ENCODE measurements around the gene GCC2.
"Not testable (repeated sequence)": the region's sequence is repeated elsewhere in the genome, so short reads cannot be mapped to it uniquely, and the experiment has no call there.

The GCC2 gene

DNA sequence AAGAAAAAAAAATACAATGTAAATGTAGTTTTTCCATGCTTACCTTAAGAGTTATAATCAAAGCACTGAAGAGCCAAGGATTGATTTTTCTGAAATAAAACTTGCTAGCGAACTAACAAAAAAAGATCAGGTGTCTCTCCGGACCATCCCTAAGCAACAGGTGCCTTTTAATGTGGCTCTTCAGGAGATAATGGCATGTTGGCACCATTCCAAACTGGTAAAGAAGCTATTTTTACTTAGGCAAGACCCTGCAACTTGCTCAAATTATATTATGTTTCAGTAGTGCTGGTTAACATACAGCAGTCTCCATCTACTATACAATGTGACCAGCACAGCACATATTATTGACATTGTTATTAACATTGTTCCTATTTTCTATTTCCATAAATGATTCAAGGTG is 2.3 kb upstream of the GCC2 start:
- no peak for DNase-seq

GRCh38 chr2:108447947-108448677 is 894 bp upstream of the GCC2 start:
- no peak for DNase-seq

DNA sequence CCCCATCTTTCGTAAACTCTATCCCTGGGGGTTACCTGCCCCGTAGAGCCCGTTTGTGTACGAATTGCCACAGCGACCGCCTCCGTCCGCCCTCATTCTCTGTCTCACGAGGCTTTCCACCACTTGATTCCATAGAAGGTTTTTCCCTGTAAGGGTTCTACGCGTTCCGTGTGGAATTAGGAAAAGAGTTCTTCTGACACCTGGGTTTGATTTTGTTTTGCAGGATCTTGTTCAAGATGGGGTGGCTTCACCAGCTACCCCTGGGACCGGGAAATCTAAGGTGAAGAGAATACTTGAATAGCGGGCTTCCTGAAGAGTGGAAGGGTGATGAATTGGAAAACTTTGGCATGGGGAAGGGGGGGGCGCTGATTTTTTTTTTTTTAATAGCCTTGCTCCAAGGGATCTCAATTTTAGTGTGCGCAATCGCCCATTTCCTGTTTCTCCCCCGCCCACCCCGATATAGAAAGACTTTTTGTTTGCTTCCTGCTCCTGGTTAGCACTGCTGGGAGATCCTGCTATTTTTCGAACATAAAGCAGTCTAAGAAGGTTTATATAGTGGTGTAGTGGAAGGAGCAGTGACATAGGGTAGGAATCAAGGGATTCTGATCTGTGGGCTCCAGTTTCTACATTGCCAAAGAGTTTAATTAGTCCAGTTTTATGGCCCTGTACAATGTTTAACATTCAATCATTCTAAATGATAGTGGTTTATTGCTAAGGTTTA is 564 bp downstream of the GCC2 start:
- DNase-seq = no peak

GRCh38 chr2:108450863-108451262 is 1.9 kb downstream of the GCC2 start:
- DNase-seq = no peak

GRCh38 chr2:108451976-108452375 is 3.0 kb downstream of the GCC2 start:
- no peak for DNase-seq

GRCh38 chr2:108453530-108453929 is 4.5 kb downstream of the GCC2 start:
- DNase-seq = not testable (repeated sequence)

GRCh38 chr2:108454440-108454839 is 5.4 kb downstream of the GCC2 start:
- DNase-seq = no peak

GRCh38 chr2:108455571-108455970 is 6.6 kb downstream of the GCC2 start:
- DNase-seq = no peak

- DNase-seq = no peak
Measured at GRCh38 chr2:108458082-108458481, 9.1 kb downstream of the GCC2 start.

GRCh38 chr2:108459441-108459840 is 10.4 kb downstream of the GCC2 start:
- DNase-seq = no peak

- DNase-seq = no peak
Measured at GRCh38 chr2:108460345-108461037, 11.5 kb downstream of the GCC2 start.

- DNase-seq = no peak
Measured at GRCh38 chr2:108477099-108477498, 28.1 kb downstream of the GCC2 start.

DNA sequence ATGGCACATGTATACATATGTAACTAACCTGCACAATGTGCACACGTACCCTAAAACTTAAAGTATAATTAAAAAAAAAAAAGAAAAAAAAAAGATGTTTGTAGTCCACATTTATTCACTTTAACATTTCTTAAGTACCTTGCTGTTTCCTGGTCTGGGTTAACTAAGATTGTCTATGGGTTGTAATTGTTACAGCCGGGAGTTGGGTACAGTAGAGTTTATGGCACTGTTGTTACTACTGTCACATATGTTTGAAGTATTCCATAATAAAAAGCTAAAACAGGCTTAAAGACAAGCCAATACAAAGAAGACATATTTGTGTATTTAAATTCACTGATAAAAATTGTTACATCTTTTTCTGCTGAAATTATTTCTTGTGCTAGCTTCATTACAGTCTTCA is 36.2 kb downstream of the GCC2 start:
- no peak for DNase-seq

- no peak for DNase-seq
Measured at GRCh38 chr2:108490506-108491122, 41.6 kb downstream of the GCC2 start.

GRCh38 chr2:108491848-108492247 is 42.8 kb downstream of the GCC2 start:
- DNase-seq = no peak

DNA sequence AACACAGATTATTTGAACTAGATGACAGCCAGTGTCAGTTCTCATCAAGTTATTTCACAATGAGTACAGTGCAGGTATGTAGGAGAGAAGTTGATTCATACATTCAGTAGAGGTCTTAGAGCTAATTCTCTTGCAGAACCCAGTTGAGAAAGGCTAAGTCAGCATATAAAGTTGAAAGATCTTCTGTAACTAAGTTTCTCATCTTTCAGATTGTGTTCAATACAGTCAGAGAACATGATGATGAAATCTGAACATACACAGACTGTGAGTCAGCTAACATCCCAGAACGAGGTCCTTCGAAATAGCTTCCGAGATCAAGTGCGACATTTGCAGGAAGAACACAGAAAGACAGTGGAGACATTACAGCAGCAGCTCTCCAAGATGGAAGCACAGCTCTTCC is 43.4 kb downstream of the GCC2 start:
- no peak for DNase-seq

GRCh38 chr2:108496167-108496566 is 47.2 kb downstream of the GCC2 start:
- not testable (repeated sequence) for DNase-seq

DNA sequence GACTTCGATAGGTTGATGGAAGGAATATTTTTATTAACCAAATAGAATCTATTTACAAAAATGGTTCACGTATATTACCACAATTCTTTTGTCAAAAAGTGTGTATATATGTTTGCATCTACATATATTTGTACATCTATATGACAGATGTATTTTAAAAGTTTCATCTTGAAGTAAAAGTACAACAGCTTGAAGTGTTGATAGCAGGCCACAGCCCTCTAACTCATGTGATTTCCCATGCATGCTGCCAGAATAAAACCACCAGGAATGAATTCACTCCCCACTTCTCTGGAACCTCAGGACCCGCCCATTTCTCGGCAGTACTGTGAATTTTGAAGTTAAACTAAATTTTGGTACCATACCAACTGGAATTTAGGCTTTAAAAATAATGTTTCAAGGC is 58.6 kb downstream of the GCC2 start:
- not testable (repeated sequence) for DNase-seq

- DNase-seq = not testable (repeated sequence)
Measured at GRCh38 chr2:108512431-108512830, 63.4 kb downstream of the GCC2 start.

- not testable (repeated sequence) for DNase-seq
Measured at GRCh38 chr2:108514478-108514877, 65.5 kb downstream of the GCC2 start.

DNA sequence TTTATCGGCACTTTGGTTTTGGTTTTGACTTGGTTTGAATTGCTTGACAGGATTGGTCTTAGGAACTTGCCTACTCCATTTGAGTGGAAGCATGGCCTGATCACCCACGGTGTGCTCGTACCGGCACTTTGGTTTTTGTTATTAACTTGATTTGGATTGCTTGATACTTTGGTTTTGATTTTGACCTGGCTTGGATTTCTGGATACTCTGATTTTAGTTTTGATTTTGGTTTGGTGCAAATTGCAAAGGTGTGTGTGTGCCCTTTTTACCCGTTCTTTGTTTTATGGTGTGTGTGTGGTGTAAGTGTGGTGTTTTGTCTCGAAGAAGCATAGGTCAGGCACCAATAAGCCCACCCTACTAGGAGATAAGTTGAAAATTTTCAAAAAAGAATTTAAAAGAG is 75.7 kb downstream of the GCC2 start:
- DNase-seq = not testable (repeated sequence)

GRCh38 chr2:108525258-108525657 is 76.3 kb downstream of the GCC2 start:
- DNase-seq = not testable (repeated sequence)

- DNase-seq = no peak
Measured at GRCh38 chr2:108531674-108532055, 82.7 kb downstream of the GCC2 start.
